ENCODE results near the gene DUSP6.

Gene DUSP6

GRCh38 chr12:89352492-89353187 is at the start of gene DUSP6:
Gene DUSP6 (minus strand): TSS chr12:89352501. CDS start chr12:89352039, 462 bp downstream.
- peak; percentile 99 for DNase-seq

- DNase-seq, result no peak
These were observed 49.2 kb upstream of the DUSP6 start for GRCh38 chr12:89401433-89402058.

GRCh38 chr12:89400415-89400814 is 48.1 kb upstream of the DUSP6 start:
- DNase-seq, result no peak

- DNase-seq, result no peak
These were observed 43.4 kb upstream of the DUSP6 start for GRCh38 chr12:89395712-89396111.

- DNase-seq, result no peak
These were observed 41.3 kb upstream of the DUSP6 start for GRCh38 chr12:89393551-89394121.

- no peak for DNase-seq
These were observed 40.1 kb upstream of the DUSP6 start for GRCh38 chr12:89392391-89392790.

- no peak for DNase-seq
These were observed 39.5 kb upstream of the DUSP6 start for GRCh38 chr12:89391726-89392336.

GRCh38 chr12:89390802-89391673 is 38.7 kb upstream of the DUSP6 start:
- peak; percentile 82 for DNase-seq

- DNase-seq, result peak; percentile 8
These were observed 37.7 kb upstream of the DUSP6 start for GRCh38 chr12:89389755-89390661.

- no peak for DNase-seq
These were observed 33.8 kb upstream of the DUSP6 start for GRCh38 chr12:89386138-89386537.

GRCh38 chr12:89384807-89385206 is 32.5 kb upstream of the DUSP6 start:
- no peak for DNase-seq

GRCh38 chr12:89384050-89384758 is 31.9 kb upstream of the DUSP6 start:
- peak; percentile 90 for DNase-seq

GRCh38 chr12:89383235-89384049 is 31.1 kb upstream of the DUSP6 start:
- peak; percentile 19 for DNase-seq

GRCh38 chr12:89382328-89382727 is 30.0 kb upstream of the DUSP6 start:
- DNase-seq, result no peak

- no peak for DNase-seq
These were observed 27.7 kb upstream of the DUSP6 start for GRCh38 chr12:89379839-89380467.

- DNase-seq, result no peak
These were observed 27.0 kb upstream of the DUSP6 start for GRCh38 chr12:89379148-89379838.

- DNase-seq, result no peak
These were observed 24.5 kb upstream of the DUSP6 start for GRCh38 chr12:89376844-89377243.

- DNase-seq, result no peak
These were observed 23.9 kb upstream of the DUSP6 start for GRCh38 chr12:89376202-89376529.

All from EL (cell line).